DMS153 (cell line): ENCODE results near the gene CASD1.
A peak's percentile ranks its signal among the peaks of the same experiment; 100 is the strongest.

Experiments used
- DNase-seq: peaks from one replicate; lab custom pipeline; 2025; lab: John Stamatoyannopoulos, UW

The CASD1 gene

DNA sequence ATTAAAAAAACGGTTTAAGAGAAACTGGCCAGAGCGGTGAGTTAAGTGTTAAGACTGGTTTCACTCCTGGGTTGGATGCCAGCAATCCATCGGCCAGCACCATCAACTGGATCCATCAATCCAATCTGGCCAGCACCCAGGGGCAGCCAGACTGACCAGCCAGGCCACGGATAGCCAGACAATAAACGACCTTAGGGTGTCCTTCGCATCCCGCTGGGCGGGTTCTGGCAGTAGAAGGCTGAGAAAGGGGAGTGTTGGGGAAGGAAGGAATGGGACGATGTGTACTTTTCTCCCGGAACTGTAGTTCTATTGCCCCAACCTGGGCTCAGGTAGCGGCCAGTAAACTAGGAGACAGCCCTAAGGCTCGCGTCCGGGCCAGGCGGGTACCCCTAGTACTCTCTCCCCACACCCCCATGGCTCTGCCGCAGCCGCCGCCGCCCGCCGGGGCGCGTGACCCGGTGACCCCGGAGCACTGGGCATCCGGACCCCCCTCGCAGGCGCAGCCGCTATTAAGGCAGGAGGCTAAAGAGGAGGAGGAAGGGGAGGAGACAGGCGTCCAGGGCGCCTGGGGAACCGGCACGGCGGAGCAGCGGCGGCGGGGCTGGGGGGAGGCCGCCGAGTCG lies at the start of gene CASD1:
Gene CASD1 (plus strand): TSS at position 546 of the 623 bp plus-strand sequence. CDS start 276 bp downstream, outside the sequence.
- peak; percentile 35 for DNase-seq

DNA sequence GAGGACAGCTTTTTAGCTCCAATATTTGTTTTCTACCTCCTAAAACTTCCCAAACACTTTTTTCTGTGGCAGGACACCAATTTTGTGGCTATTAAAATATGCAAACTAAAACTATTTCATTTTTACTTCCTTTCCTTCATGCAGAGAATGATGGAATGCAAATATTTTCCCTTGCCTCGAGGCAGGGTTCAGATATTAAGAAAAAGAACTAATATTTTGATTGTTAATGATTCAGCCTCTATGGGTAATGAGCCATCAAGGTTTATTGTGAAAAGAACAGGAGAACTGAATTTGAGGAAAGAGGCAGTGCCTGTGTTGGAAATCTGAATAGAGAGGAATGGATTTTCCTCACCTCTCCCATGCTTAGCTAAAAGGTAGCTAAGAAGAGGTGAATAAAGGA lies 43.1 kb upstream of the CASD1 start:
- no peak for DNase-seq

DNA sequence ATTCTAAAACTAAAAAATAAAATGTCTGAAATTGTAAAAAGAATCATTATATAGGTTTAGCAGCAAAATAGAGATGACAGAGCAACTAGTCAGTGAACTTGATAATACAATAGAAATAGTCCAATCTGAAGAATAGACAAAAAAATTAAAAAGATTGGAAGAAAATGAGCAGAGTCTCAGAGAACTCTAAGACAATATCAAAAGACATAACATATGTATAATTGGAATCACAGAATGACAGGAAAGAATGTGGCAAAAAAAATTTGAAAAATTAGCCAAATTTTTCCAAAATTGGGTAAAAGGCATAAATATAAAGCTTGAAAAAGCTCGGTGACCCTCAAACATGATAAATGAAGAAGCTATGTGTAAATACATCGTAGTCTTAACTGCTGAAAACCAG lies 38.0 kb upstream of the CASD1 start:
- no peak for DNase-seq

DNA sequence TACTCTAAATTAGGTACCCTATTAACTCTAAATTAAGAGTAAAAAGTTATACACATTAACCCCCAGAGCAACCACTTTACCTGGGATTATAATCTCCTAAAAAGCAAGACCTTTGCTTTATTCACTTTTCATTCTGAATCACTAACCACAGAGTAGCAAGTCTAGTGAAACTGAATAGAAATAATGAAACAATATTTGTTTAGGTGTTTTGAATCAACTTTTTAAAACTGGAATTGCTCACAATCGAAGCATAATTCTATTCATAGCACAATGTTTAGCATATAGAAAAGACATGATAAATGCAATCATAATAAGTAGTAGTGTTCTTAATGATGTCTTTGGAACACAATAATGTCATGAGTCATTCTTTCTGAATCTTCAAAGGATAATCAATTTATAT lies 37.0 kb upstream of the CASD1 start:
- no peak for DNase-seq

DNA sequence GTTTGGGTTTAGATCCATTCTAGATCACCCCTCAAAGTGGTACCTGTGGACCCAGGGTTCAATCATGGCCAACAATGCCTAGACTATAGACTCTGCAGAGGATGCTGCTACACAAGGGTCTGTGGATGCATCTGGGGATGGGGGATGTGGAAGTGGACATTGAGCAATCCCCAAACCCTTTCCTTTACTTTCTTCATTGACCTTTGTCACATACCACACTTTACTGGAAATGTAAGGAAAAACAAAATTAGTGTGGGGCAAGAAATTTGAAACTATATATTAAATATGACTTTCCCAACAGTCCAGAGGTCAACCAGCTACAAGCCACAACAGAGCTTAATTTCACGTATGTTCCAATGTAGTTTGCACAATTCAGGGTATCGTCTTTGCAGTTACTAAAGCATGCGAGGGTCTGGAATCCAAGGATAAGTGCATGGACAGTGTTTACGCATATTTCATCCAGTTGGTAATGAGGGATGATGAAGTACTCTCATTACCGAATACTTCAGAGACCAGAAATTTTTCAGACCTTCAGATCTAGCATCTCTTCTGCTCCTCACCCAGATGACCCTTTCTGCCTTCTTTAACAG lies 33.3 kb upstream of the CASD1 start:
- no peak for DNase-seq

DNA sequence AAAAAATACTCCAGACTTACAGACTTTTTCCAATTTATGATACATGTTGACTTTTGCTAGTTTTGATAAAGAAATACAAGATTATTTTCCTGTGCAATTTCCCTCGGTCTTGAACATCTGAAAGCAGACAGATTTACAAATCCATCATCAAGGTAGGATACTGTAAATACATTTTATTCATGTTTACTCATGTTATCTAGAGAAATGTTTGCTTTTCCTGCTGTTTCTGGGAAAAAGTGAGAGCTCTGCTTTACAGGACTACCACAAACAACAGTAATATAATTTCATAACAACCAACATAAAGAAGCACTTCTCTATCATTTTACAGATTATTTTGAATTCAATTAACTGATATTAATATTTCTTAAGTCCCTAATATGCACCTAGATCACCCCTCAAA lies 31.7 kb upstream of the CASD1 start:
- no peak for DNase-seq

DNA sequence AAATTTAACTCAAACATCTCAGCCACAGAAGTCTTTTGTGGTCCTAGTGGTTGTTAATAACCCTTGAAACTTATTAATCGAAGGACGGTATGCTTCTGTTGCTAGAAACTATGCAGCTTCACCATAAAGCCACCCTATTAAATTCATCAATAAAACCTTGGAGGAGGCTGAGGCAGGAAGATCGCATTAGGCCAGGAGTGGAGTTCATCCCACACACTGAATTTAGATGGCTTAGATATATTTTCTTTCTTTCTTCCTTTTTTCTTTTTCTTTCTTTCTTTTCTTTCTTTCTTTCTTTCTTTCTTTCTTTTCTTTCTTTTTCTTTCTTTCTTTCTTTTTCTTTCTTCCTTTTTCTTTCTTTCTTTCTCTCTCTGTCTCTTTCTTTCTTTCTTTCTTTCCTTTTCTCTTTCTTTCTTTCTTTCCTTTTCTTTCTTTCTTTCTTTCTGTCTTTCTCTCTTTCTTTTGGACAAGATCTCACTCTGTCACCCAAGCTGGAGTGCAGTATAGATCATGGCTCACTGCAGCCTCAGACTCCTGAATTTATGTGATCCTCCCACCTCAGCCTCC lies 30.9 kb upstream of the CASD1 start:
- DNase-seq = no peak

DNA sequence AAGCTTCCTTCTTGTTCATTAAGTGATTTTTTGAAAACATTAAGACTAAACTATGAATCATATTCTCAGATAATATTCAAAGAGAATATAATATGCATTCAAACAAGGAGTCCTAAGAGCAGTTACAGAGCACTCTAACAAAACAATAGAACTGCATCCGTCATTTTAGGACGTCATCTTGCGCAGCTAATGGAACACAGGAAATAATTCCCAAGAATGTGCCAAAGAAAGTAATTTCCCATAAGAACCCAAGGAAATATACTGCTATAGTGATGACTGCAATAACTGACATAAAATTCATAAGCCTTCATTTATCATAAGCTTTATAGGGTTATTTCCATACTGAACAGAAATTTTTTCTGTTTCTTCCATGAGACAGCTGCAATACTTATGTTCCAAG lies 28.3 kb upstream of the CASD1 start:
- no peak for DNase-seq

DNA sequence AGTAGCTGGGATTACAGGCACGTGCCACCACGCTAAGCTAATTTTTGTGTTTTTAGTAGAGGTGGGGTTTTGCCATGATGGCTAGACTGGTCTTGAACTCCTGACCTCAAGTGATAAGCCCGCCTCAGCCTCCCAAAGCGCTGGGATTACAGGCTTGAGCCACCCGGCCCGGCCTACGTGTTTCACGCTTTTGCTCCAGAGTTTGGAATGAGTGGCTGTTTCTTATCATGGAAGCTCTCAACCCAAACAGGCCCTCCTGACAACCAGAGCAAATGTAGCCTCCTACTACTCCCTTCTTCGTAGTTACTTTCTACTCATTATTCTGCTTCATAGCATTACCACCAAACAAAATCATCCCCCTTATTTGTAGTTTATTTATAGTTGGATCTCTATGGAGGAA lies 26.8 kb upstream of the CASD1 start:
- DNase-seq = no peak

DNA sequence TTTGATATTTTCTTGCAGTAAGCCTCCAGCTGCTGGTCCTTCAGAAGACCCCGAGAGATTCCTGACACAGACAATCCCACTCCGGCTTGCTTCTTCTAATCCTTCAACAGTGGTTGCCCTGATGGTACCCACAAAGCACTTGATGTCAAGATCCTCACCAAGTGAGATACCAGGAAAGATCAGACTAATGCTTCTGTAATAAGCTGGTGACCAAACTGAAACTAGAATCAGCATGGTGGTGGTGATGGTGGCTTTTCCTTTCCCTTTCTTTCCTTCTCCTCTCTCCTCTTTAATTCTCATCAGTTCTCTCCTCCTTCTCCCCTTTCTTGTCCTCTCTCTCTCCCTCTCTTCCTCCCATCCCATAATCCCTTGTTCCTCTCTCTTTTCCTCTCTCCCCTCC lies 25.8 kb upstream of the CASD1 start:
- no peak for DNase-seq

DNA sequence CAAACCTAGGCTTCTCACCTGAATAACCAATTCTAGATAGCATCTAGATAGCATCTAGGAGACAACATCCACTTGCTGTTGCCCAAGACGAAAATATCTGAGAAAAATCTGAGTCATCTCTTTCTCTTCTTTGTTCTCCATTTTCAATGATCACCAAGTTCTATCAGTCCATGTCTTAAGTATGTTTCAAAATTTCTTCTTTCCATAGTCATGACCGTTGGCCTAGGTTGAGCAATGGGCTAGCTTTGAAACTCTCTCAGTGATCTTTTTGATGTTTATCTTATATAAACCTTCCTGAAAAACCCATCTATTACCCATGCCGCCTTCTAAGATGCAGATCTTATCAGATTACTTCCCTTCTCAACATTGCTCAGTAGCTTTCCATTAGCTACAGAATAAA lies 23.4 kb upstream of the CASD1 start:
- no peak for DNase-seq

DNA sequence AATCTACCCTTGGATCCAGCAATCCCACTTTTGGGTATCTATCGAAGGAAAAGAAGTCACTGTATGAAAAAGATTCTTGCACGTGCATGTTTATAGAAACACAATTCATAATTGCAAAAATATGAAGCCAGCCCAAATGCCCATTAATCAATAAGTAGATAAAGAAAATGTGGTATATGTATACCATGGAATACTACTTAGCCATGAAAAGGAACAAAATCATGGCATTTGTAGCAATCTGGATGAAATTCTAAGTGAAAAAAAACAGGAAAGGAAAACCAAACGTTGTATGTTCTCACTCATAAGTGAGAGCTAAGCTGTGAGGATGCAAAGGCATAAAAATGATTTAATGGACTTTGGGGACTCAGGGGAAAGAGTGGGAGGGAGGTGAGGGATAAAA lies 18.2 kb upstream of the CASD1 start:
- DNase-seq = no peak

DNA sequence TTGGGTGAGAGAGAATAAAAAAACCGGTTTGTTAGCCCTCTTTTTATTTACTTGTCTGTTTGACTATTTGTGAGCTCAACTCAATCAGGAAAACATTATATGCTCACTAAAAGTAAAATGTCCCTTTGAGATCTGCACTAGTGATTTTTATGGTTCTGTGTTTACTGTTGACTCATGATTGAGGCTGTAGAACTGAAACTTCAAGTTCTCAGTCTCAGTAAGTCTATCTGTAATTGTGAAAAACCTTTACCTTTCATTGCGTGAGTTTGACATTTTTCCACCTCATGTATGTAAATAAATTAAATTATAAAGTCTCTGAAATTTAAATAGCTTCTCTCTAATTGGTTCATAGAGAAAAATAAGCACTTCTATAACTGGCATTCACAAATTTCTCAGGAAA lies 17.0 kb upstream of the CASD1 start:
- no peak for DNase-seq

DNA sequence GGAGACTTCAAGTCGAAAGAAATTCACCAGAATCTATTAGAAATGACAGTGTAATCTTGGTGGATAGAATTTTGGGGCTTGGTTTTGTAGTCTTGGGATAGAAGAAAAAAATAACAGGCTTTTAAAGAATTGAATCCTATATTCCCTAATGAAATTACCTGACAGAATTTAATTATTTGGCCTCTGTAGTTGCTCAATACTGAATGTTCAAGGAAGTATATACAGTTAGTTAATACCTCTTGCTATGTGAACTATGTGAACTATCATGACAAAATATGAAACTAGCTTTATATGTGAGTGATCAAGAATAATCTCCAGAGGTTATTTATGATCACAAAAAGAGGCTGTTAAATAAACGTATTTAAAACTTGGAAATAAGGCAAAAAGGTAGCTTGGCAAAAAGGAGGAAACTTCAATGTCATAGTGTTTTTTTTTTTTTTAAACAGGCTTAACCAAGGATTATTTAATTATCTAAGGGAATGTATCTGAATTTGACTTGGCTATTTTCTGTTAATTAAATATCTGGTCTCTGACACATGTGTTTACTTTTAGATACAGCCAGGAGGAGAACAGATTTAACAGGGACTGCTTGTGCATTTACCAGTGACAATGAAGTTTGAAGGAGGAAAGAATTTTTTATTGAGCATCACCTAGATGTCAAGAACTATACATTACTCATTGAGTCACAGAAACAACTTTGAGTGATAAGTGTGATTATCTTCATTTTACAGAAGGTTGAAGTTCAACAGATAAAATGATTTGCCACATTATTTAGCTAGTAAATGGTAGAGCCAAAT lies 11.5 kb upstream of the CASD1 start:
- DNase-seq = no peak

DNA sequence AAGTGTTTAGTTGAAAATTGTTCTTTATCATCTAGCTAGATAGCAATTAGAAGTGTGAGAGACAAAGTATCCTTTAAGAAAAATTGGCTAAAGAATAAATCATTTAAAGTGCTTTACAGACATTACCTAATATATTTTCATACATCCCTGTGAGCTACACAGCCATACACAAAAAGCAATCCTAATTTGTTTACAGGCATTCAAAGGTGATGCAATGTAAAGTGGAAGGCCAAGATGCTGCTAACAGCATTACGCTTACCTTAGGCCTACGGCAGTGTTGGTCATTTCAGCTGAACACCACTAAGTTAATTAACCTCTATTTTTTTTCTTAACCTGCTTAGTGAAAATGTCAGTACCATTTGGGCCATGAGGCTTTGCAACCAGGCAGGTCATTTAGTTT lies 10.7 kb upstream of the CASD1 start:
- DNase-seq = no peak

DNA sequence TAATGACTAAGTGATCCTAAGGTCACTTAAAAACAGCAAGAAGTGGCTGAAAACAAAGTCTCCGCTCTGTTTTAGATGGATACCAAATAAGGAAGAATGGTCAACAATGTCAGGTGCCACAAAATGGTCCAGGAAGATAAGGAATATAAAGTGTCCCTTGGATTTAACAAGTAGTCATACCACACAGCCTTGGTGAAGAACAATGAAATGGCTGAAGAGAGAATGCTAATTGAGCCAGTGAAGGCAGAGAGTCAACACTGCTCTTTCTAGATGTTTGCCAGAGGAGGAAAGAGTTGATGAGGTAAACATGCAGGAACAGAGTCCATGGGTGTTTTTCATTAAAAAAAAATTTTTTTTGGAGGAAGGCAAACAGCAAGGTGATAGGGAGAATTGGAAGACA lies 2.1 kb upstream of the CASD1 start:
- peak; percentile 24 for DNase-seq

DNA sequence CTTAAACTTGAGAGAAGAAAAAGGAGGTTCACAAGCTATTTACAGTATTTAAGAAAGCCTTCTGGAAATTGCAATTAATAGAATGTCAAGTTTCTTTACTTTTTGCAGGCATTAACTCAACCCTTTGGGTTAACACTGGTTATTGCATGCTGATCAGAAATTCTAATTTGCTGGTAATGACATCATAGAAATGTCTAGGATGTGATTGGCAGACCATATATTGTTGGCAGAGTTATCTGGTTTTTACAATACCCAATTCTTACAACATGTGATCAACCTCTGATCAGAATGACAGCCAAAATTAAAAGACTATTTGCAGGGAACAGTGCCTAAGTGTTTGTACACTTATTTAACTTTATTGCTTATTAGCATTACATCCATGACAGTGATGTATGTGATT lies 1.6 kb upstream of the CASD1 start:
- peak; percentile 51 for DNase-seq

DNA sequence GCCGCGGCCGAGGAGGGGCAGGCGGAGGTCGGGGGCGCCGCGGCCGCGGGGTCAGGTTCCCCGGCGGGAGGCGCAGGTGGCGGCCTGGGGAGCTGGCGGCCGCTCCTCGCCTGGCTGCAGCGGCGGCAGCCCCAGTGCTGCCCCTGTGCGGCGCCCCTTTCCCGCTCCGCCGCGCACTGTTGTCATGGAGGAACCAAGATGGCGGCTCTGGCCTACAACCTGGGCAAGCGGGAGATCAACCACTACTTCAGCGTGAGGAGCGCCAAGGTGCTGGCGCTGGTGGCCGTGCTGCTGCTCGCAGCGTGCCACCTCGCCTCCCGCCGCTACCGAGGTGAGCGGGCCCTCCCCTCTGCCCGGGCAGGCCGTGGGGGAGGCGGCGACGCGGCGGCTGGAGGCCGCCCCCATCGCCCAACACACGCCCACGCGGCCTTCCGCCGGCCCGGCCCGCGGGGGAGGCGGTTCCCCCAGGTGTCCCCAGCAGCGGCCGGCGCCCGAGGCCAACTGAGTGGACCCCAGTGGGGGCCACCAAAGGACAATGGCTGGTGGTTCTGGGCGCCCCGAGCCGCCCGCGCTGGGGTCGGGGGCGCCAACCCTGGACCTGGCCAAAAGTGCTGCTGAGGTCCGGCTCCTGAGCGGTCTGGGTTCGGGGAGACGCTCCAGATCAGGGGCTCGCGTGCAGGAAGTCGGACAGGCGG lies 425 bp downstream of the CASD1 start:
- peak; percentile 56 for DNase-seq

DNA sequence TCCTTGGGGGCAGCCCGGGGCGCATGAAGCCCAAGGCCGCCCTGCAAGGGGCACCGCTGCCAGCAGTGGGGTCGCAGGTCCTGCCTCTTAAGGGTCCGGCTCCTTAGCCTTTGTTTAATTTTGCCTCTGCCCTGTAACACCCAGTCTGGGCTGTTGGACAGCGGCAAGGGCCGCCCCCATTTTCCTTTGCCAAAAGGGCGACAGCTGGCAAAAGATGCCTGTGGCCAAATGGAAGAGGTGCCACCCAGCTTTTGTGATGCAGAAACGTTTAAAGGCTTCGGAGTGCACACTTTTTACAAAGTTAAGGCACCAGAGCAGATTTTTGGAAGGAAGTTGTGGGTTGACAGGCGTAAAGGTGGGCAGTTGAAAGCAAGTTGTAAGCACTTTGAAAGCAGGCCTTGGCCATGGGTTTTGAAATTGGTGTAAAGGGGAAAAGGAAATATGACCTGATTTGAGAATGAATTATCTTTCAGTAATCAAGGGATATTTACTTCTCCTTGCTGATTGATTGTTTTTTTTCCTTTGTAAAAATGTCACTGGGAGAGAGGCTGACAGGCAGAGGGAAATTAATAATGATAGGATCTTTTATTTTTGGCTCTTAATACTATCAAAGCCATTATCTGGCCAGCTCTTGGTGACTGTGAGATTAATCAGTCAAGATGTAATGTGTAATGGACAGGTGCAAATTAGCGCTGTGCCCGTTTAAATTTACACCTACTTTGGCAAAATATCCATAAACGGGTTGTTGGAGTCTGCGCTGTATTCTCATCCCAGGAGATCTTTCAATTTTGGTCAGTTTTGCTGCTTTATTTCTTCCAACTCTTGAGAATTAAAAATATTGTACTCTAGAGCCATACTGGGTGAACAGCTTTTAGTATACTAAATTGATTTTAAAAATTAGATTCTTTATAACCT lies 1.2 kb downstream of the CASD1 start:
- peak; percentile 26 for DNase-seq

DNA sequence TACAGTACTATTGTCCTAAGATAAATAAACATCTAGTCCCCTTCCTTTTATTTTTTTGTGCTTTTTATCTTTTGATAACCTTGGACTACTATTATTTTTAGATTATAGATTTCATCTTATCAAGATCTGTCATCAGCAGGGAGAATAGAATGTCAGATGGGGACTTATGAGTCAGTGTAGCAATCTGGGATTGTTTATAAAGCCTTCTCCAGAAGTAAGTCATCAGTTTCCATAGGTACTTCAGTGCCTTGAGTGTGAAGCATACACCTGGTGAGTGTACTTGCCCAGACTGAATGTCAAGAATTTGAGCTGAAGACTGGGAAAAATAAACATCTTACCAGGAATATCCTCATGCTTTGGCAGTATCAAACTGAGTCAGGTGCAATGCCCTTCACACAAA lies 2.1 kb downstream of the CASD1 start:
- DNase-seq = no peak
